Measurements from ENCODE around the gene EXTL2. TPM values are rescaled to one million over a fixed set of nuclear protein-coding genes. Genes with fewer than 3 reads are reported as not detected.
"Not testable (repeated sequence)": the region's sequence is repeated elsewhere in the genome, so short reads cannot be mapped to it uniquely, and the experiment has no call there.

The EXTL2 gene, protein sequence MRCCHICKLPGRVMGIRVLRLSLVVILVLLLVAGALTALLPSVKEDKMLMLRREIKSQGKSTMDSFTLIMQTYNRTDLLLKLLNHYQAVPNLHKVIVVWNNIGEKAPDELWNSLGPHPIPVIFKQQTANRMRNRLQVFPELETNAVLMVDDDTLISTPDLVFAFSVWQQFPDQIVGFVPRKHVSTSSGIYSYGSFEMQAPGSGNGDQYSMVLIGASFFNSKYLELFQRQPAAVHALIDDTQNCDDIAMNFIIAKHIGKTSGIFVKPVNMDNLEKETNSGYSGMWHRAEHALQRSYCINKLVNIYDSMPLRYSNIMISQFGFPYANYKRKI
- total RNA-seq (26.2 TPM), polyA plus RNA-seq (ENCODE audit: insufficient read depth in 1 of 8, insufficient read length in 8 of 8, low replicate concordance in 1 of 8) (10 to 100 TPM; 30.5 to 47.1 (median 34.4) TPM)
- long read RNA-seq, donor 1, transcript EXTL2-202 (5 exons, 3,985 nt), result major isoform, 6 of 6 reads
- long read RNA-seq, donor 1, partial matches to known transcripts, result 0 of 6 reads
- long read RNA-seq, donor 1, other reads (novel, unspliced or antisense), result 0 of 6 reads
- long read RNA-seq, donor 2, partial matches to known transcripts, result 0 of 1 reads
- long read RNA-seq, donor 2, other reads (novel, unspliced or antisense), result 0 of 1 reads
- long read RNA-seq, donor 3, transcript EXTL2-202 (5 exons, 3,985 nt), result major isoform, 8 of 9 reads
- long read RNA-seq, donor 3, partial matches to known transcripts, result 0 of 9 reads
- long read RNA-seq, donor 3, other reads (novel, unspliced or antisense), result 0 of 9 reads
- long read RNA-seq, donor 4, transcript EXTL2-202 (5 exons, 3,985 nt), result major isoform, 7 of 17 reads
- long read RNA-seq, donor 4, partial matches to known transcripts, result 7 of 17 reads
- long read RNA-seq, donor 4, other reads (novel, unspliced or antisense), result 0 of 17 reads
- long read RNA-seq, donor 5, transcript EXTL2-201 (5 exons, 2,835 nt), result minor isoform, 7 of 26 reads
- long read RNA-seq, donor 5, transcript EXTL2-202 (5 exons, 3,985 nt), result major isoform, 18 of 26 reads
- long read RNA-seq, donor 5, partial matches to known transcripts, result 0 of 26 reads
- long read RNA-seq, donor 5, other reads (novel, unspliced or antisense), result 0 of 26 reads
- long read RNA-seq, donor 6, transcript EXTL2-202 (5 exons, 3,985 nt), result major isoform, 15 of 19 reads
- long read RNA-seq, donor 6, partial matches to known transcripts, result 0 of 19 reads
- long read RNA-seq, donor 6, other reads (novel, unspliced or antisense), result 0 of 19 reads
- long read RNA-seq, donor 7, transcript EXTL2-202 (5 exons, 3,985 nt), result major isoform, 13 of 17 reads
- long read RNA-seq, donor 7, partial matches to known transcripts, result 0 of 17 reads
- long read RNA-seq, donor 7, other reads (novel, unspliced or antisense), result 0 of 17 reads
- long read RNA-seq, donor 8, transcript EXTL2-201 (5 exons, 2,835 nt), result minor isoform, 6 of 20 reads
- long read RNA-seq, donor 8, transcript EXTL2-202 (5 exons, 3,985 nt), result major isoform, 14 of 20 reads
- long read RNA-seq, donor 8, partial matches to known transcripts, result 0 of 20 reads
- long read RNA-seq, donor 8, other reads (novel, unspliced or antisense), result 0 of 20 reads
- long read RNA-seq, donor 9, transcript EXTL2-202 (5 exons, 3,985 nt), result major isoform, 6 of 10 reads
- long read RNA-seq, donor 9, partial matches to known transcripts, result 0 of 10 reads
- long read RNA-seq, donor 9, other reads (novel, unspliced or antisense), result 0 of 10 reads
- long read RNA-seq, donor 10, transcript EXTL2-202 (5 exons, 3,985 nt), result major isoform, 12 of 33 reads
- long read RNA-seq, donor 10, partial matches to known transcripts, result 18 of 33 reads
- long read RNA-seq, donor 10, other reads (novel, unspliced or antisense), result 0 of 33 reads
- long read RNA-seq, donor 11, transcript EXTL2-201 (5 exons, 2,835 nt), result major isoform, 6 of 8 reads
- long read RNA-seq, donor 11, partial matches to known transcripts, result 0 of 8 reads
- long read RNA-seq, donor 11, other reads (novel, unspliced or antisense), result 0 of 8 reads

DNA sequence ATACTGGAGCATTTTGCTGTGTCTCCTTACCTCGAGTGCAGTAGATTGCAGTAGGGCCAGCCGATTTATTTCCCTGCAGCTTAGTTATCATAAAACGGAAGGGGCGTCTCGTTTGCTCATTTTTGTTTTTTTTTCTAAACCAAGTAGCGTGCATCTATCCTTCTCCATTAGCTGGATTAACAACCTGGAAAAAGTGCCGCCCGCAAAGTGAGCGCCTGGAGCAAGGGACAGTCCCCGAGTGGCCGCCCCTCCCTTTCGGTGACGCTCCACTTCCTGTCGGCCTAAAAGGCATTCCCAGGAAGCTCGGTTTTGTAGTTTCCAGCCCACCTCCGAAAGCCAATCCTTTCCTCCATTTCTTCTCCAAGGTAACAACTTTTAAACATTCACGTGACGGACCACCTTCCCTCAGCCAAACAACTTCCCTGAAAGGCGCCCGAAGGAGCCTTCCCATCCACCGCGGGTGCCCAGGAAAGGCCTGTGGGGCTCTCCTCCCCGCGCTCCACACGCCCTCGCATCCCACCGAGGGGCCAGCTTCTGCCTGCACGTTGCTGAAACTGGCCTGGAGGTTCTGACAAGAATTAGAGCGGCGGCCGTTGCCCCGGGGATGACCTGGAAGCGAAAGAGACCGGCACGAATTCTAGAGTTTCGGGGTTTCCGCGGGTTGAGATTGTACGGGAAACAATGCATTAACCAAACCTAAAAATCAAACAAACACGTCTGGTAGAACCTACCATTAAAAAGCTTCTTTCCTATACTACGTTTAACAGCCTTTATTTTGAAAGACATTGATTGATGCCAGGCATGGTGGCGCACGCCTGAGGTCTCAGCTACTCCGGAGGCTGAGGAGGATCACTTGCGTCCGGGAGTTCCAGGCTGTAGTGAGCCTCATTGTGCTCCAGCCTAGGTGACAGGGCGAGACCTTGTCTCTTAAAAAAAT is at the start of gene EXTL2:
TSS of gene EXTL2 (minus strand) at position 240 of the 937 bp plus-strand sequence. CDS start 6,085 bp downstream, outside the sequence.
- Histone ChIP-seq H3K27me3 (ENCODE audit: control insufficient read depth, insufficient read depth, low read length) (no peaks in the 10 kb centered on the region), H3K4me1 (ENCODE audit: control insufficient read depth, insufficient read depth, low read length) (peaks cover 4% of the 10 kb centered on the region), H3K9me3 (replicated peaks; ENCODE audit: control insufficient read depth, low read depth, low read length) (peaks cover 5% of the 10 kb centered on the region), H3K36me3 (ENCODE audit: control insufficient read depth, insufficient read depth, low read length) (peaks cover 8% of the 10 kb centered on the region), H3K4me3 (ENCODE audit: low read length) (peak within 1 kb of the TSS; percentile 94), H3K27ac (ENCODE audit: low read length) (peak within 1 kb of the TSS; percentile 98)
- peak; percentile 96 for DNase-seq
- 0% methylated on average over 42 of the region's 47 CpGs for WGBS (ENCODE audit: insufficient coverage)

DNA sequence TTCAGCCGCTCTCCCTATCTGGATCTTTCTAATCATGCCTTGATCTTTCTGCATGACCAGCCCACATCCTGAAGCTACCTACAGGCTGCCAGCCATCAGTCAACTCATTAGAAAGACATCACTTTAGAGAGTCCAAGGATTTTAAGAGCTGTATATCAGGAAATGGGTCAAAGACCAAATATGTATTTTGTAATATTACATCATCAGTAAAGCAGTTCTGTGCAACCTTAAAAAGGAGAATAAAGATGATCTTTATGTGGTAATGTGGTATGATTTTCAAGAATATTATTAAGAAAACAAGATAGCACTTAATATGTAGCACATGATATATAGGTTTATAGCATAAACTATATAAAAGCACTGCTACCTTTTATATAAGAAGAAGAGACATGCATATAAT is 48.9 kb upstream of the EXTL2 start:
- no peak for DNase-seq
- H3K36me3 ChIP-seq (ENCODE audit: control insufficient read depth, insufficient read depth, low read length), result peaks cover 11% of the 10 kb centered on the region
- no peak overlapping the region for H3K27ac ChIP-seq (ENCODE audit: low read length)
- no peaks in the 10 kb centered on the region for H3K4me1 ChIP-seq (ENCODE audit: control insufficient read depth, insufficient read depth, low read length)
- no peaks in the 10 kb centered on the region for H3K9me3 ChIP-seq (replicated peaks; ENCODE audit: control insufficient read depth, low read depth, low read length)
- no peak overlapping the region for H3K4me3 ChIP-seq (ENCODE audit: low read length)
- no peaks in the 10 kb centered on the region for H3K27me3 ChIP-seq (ENCODE audit: control insufficient read depth, insufficient read depth, low read length)
- no CpG with 5 or more reads among the region's 1 CpG for WGBS (ENCODE audit: insufficient coverage)

- WGBS (ENCODE audit: insufficient coverage), result no CpG with 5 or more reads among the region's 2 CpGs
- DNase-seq, result peak; percentile 29
- Histone ChIP-seq H3K27ac (ENCODE audit: low read length) (no peak overlapping the region), H3K4me1 (ENCODE audit: control insufficient read depth, insufficient read depth, low read length) (no peaks in the 10 kb centered on the region), H3K27me3 (ENCODE audit: control insufficient read depth, insufficient read depth, low read length) (no peaks in the 10 kb centered on the region), H3K4me3 (ENCODE audit: low read length) (no peak overlapping the region), H3K36me3 (ENCODE audit: control insufficient read depth, insufficient read depth, low read length) (peaks cover 11% of the 10 kb centered on the region), H3K9me3 (replicated peaks; ENCODE audit: control insufficient read depth, low read depth, low read length) (no peaks in the 10 kb centered on the region)
Measured at GRCh38 chr1:100942304-100943046, 47.8 kb upstream of the EXTL2 start.

GRCh38 chr1:100941580-100942216 is 47.1 kb upstream of the EXTL2 start:
- H3K36me3 ChIP-seq (ENCODE audit: control insufficient read depth, insufficient read depth, low read length), result peaks cover 11% of the 10 kb centered on the region
- WGBS (ENCODE audit: insufficient coverage), result 97% methylated on average over 3 of the region's 9 CpGs
- no peaks in the 10 kb centered on the region for H3K4me1 ChIP-seq (ENCODE audit: control insufficient read depth, insufficient read depth, low read length)
- no peaks in the 10 kb centered on the region for H3K9me3 ChIP-seq (replicated peaks; ENCODE audit: control insufficient read depth, low read depth, low read length)
- H3K4me3 ChIP-seq (ENCODE audit: low read length), result no peak overlapping the region
- no peak overlapping the region for H3K27ac ChIP-seq (ENCODE audit: low read length)
- DNase-seq, result no peak
- no peaks in the 10 kb centered on the region for H3K27me3 ChIP-seq (ENCODE audit: control insufficient read depth, insufficient read depth, low read length)

GRCh38 chr1:100941098-100941527 is 46.5 kb upstream of the EXTL2 start:
- no peaks in the 10 kb centered on the region for H3K9me3 ChIP-seq (replicated peaks; ENCODE audit: control insufficient read depth, low read depth, low read length)
- H3K27ac ChIP-seq (ENCODE audit: low read length), result no peak overlapping the region
- peaks cover 11% of the 10 kb centered on the region for H3K36me3 ChIP-seq (ENCODE audit: control insufficient read depth, insufficient read depth, low read length)
- no peaks in the 10 kb centered on the region for H3K4me1 ChIP-seq (ENCODE audit: control insufficient read depth, insufficient read depth, low read length)
- WGBS (ENCODE audit: insufficient coverage), result 94% methylated on average over 1 of the region's 1 CpG
- DNase-seq, result no peak
- no peaks in the 10 kb centered on the region for H3K27me3 ChIP-seq (ENCODE audit: control insufficient read depth, insufficient read depth, low read length)
- no peak overlapping the region for H3K4me3 ChIP-seq (ENCODE audit: low read length)

GRCh38 chr1:100936194-100936967 is 41.7 kb upstream of the EXTL2 start:
- Histone ChIP-seq H3K4me1 (ENCODE audit: control insufficient read depth, insufficient read depth, low read length) (no peaks in the 10 kb centered on the region), H3K36me3 (ENCODE audit: control insufficient read depth, insufficient read depth, low read length) (peaks cover 5% of the 10 kb centered on the region), H3K27ac (ENCODE audit: low read length) (no peak overlapping the region), H3K27me3 (ENCODE audit: control insufficient read depth, insufficient read depth, low read length) (no peaks in the 10 kb centered on the region), H3K9me3 (replicated peaks; ENCODE audit: control insufficient read depth, low read depth, low read length) (no peaks in the 10 kb centered on the region), H3K4me3 (ENCODE audit: low read length) (no peak overlapping the region)
- no peak for DNase-seq

DNA sequence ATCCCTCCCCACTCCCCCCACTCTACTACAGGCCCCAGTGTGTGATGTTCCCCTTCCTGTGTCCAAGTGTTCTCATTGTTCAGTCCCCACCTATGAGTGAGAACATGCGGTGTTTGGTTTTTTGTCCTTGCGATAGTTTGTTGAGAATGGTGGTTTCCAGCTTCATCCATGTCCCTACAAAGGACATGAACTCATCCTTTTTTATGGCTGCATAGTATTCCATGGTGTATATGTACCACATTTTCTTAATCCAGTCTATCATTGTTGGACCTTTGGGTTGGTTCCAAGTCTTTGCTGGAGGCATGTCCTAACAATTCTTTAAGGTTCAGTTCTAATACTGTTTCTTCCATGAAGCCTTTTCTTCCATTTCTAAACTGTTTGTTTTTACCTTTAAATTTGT is 38.9 kb upstream of the EXTL2 start:
- H3K4me1 ChIP-seq (ENCODE audit: control insufficient read depth, insufficient read depth, low read length); H3K4me3 ChIP-seq (ENCODE audit: low read length); H3K9me3 ChIP-seq (replicated peaks; ENCODE audit: control insufficient read depth, low read depth, low read length); H3K36me3 ChIP-seq (ENCODE audit: control insufficient read depth, insufficient read depth, low read length); H3K27ac ChIP-seq (ENCODE audit: low read length); H3K27me3 ChIP-seq (ENCODE audit: control insufficient read depth, insufficient read depth, low read length); DNase-seq: not testable (repeated sequence)
- WGBS (ENCODE audit: insufficient coverage), result no CpG with 5 or more reads among the region's 2 CpGs
